ENCODE measurements around the gene KANK2. TPM values are rescaled to one million over a fixed set of nuclear protein-coding genes. Genes with fewer than 3 reads are reported as not detected.

The KANK2 gene
- total RNA-seq, result 42.9 and 50.6 TPM in 2 replicates

- TF ChIP-seq CTCF (IDR thresholded peaks at IDR 0.05; ENCODE audit: insufficient read depth, low read length, poor library complexity, severe bottlenecking), result no peak
- H3K36me3 ChIP-seq (ENCODE audit: control insufficient read depth, insufficient read depth, low read length), result peaks cover 1% of the 10 kb centered on the region
- DNase-seq (ENCODE audit: low read depth), result no peak
- H3K4me3 ChIP-seq (ENCODE audit: low read depth, low read length), result peak within 1 kb of the TSS; percentile 90
- H3K27me3 ChIP-seq (ENCODE audit: control insufficient read depth, insufficient read depth, low read length), result no peaks in the 10 kb centered on the region
Measured at GRCh38 chr19:11197291-11198174, at the start of gene KANK2. TSS of gene KANK2 (minus strand) at chr19:11197545. CDS start at chr19:11194511, 3,034 bp downstream.

DNA sequence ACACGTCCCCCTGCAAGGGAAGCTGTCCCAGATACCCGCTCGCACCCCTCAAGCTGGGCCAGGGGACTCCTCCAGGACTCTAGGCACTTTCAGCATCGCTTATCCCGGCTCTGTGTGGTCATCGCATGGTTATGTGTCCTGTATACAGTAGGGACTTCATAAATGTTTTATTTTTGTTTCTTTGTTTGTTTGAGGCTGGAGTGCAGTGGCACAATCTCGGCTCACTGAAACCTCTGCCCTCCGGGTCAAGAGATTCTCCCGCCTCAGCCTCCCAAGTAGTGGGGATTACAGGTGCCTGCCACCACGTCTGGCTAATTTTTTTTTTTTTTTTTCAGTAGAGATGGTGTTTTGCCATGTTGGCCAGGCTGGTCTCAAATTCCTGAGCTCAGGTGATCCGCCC lies 49.6 kb upstream of the KANK2 start:
- H3K27me3 ChIP-seq (ENCODE audit: control insufficient read depth, insufficient read depth, low read length), result no peaks in the 10 kb centered on the region
- DNase-seq (ENCODE audit: low read depth), result no peak
- TF ChIP-seq CTCF (IDR thresholded peaks at IDR 0.05; ENCODE audit: insufficient read depth, low read length, poor library complexity, severe bottlenecking), result no peak
- H3K4me3 ChIP-seq (ENCODE audit: low read depth, low read length), result no peak overlapping the region
- peaks cover 1% of the 10 kb centered on the region for H3K36me3 ChIP-seq (ENCODE audit: control insufficient read depth, insufficient read depth, low read length)

- H3K27me3 ChIP-seq (ENCODE audit: control insufficient read depth, insufficient read depth, low read length), result no peaks in the 10 kb centered on the region
- H3K36me3 ChIP-seq (ENCODE audit: control insufficient read depth, insufficient read depth, low read length), result peaks cover 1% of the 10 kb centered on the region
- H3K4me3 ChIP-seq (ENCODE audit: low read depth, low read length), result no peak overlapping the region
- DNase-seq (ENCODE audit: low read depth), result no peak
- no peak for TF ChIP-seq CTCF (IDR thresholded peaks at IDR 0.05; ENCODE audit: insufficient read depth, low read length, poor library complexity, severe bottlenecking)
Measured at GRCh38 chr19:11244846-11245589, 47.7 kb upstream of the KANK2 start.

GRCh38 chr19:11243798-11244169 lies 46.4 kb upstream of the KANK2 start:
- no peaks in the 10 kb centered on the region for H3K27me3 ChIP-seq (ENCODE audit: control insufficient read depth, insufficient read depth, low read length)
- no peak overlapping the region for H3K4me3 ChIP-seq (ENCODE audit: low read depth, low read length)
- DNase-seq (ENCODE audit: low read depth), result no peak
- H3K36me3 ChIP-seq (ENCODE audit: control insufficient read depth, insufficient read depth, low read length), result peaks cover 1% of the 10 kb centered on the region
- no peak for TF ChIP-seq CTCF (IDR thresholded peaks at IDR 0.05; ENCODE audit: insufficient read depth, low read length, poor library complexity, severe bottlenecking)

GRCh38 chr19:11242864-11243797 lies 45.8 kb upstream of the KANK2 start:
- Histone ChIP-seq H3K4me3 (ENCODE audit: low read depth, low read length) (no peak overlapping the region), H3K27me3 (ENCODE audit: control insufficient read depth, insufficient read depth, low read length) (no peaks in the 10 kb centered on the region), H3K36me3 (ENCODE audit: control insufficient read depth, insufficient read depth, low read length) (peaks cover 1% of the 10 kb centered on the region)
- no peak for DNase-seq (ENCODE audit: low read depth)
- TF ChIP-seq CTCF (IDR thresholded peaks at IDR 0.05; ENCODE audit: insufficient read depth, low read length, poor library complexity, severe bottlenecking), result peak; percentile 68

All from kidney epithelial cell (primary cell).